Mesenchymal stem cell (in vitro differentiated cells and primary cell): ENCODE data around the gene SCAF8.
"Not testable (repeated sequence)": the region's sequence is repeated elsewhere in the genome, so short reads cannot be mapped to it uniquely, and the experiment has no call there.

Experiments
- DNase-seq: peaks from one replicate; pipeline ENCODE4 v3.0.0-alpha.2; 2013
- H2AFZ ChIP-seq: one replicate; pipeline ENCODE4 v1.6.1; 2013; ENCODE audit warnings: low read depth, mild to moderate bottlenecking, control low read depth, inconsistent platforms, low read length, moderate library complexity
- H2AK5ac ChIP-seq: 2 replicates; pipeline ENCODE4 v1.6.1; 2013; ENCODE audit warnings: low read length, moderate library complexity, mild to moderate bottlenecking, inconsistent platforms; ENCODE audit not compliant: severe bottlenecking
- H2BK120ac ChIP-seq: one replicate; pipeline ENCODE4 v1.6.1; 2013; ENCODE audit warnings: low read depth, mild to moderate bottlenecking, inconsistent platforms, low read length, moderate library complexity
- H2BK12ac ChIP-seq, 2 experiments: one replicate each; pipeline ENCODE4 v1.6.1; 2013; ENCODE audit warnings: inconsistent platforms in 2 of 2, low read length in 2 of 2, mild to moderate bottlenecking in 2 of 2, moderate library complexity in 2 of 2, control low read depth in 1 of 2
- H2BK15ac ChIP-seq: one replicate; pipeline ENCODE4 v1.6.1; 2013; ENCODE audit warnings: mild to moderate bottlenecking, low read depth, inconsistent platforms; ENCODE audit not compliant: poor library complexity, severe bottlenecking
- H2BK5ac ChIP-seq: 2 replicates; pipeline ENCODE4 v1.6.1; 2013; ENCODE audit warnings: low read depth, mild to moderate bottlenecking, low read length, control low read depth, inconsistent platforms; ENCODE audit not compliant: poor library complexity, severe bottlenecking
- H3K14ac ChIP-seq, 2 experiments: one replicate each; pipeline ENCODE4 v1.6.1; 2013; ENCODE audit warnings: inconsistent platforms in 2 of 2, low read length in 2 of 2, control low read depth in 1 of 2, mild to moderate bottlenecking in 1 of 2, moderate library complexity in 1 of 2
- H3K18ac ChIP-seq, 2 experiments: one replicate each; pipeline ENCODE4 v1.6.1; 2013; ENCODE audit warnings: inconsistent platforms in 2 of 2, low read length in 2 of 2, control low read depth in 1 of 2, low read depth in 1 of 2, mild to moderate bottlenecking in 1 of 2
- H3K23ac ChIP-seq, 2 experiments: one replicate each; pipeline ENCODE4 v1.6.1; 2013; ENCODE audit warnings: inconsistent platforms in 2 of 2, low read length in 2 of 2, mild to moderate bottlenecking in 2 of 2, moderate library complexity in 2 of 2, control low read depth in 1 of 2
- H3K27ac ChIP-seq: 2 replicates; pipeline ENCODE4 v1.5.1; 2013; ENCODE audit warnings: mild to moderate bottlenecking, moderate library complexity, low read length, control low read depth, inconsistent platforms; ENCODE audit not compliant: poor library complexity, severe bottlenecking
- H3K27me3 ChIP-seq, 2 experiments: 2 replicates each; pipeline versions ENCODE4 v1.6.1 to v1.7.0; 2013; ENCODE audit warnings: low read length in 2 of 2, mild to moderate bottlenecking in 2 of 2, moderate library complexity in 2 of 2, control low read depth in 1 of 2, inconsistent platforms in 1 of 2; ENCODE audit not compliant: control insufficient read depth in 1 of 2, insufficient read depth in 1 of 2
- H3K36me3 ChIP-seq, 2 experiments: 2 replicates each; pipeline versions ENCODE4 v1.6.1 to v1.7.0; 2013; ENCODE audit warnings: low read length in 2 of 2, control low read depth in 1 of 2, inconsistent platforms in 1 of 2, low read depth in 1 of 2, mild to moderate bottlenecking in 1 of 2; ENCODE audit not compliant: insufficient read depth in 2 of 2, control insufficient read depth in 1 of 2
- H3K4ac ChIP-seq, 2 experiments: one replicate each; pipeline ENCODE4 v1.6.1; 2013; ENCODE audit warnings: inconsistent platforms in 2 of 2, low read length in 2 of 2, mild to moderate bottlenecking in 2 of 2, moderate library complexity in 2 of 2, control low read depth in 1 of 2, low read depth in 1 of 2
- H3K4me1 ChIP-seq: 2 replicates; pipeline ENCODE4 v1.6.1; 2013; ENCODE audit warnings: low read depth, low read length, control low read depth; ENCODE audit not compliant: control insufficient read depth, insufficient read depth
- H3K4me2 ChIP-seq: 2 replicates; pipeline ENCODE4 v1.6.1; 2013; ENCODE audit warnings: low read length, mild to moderate bottlenecking, inconsistent platforms; ENCODE audit not compliant: poor library complexity, severe bottlenecking
- H3K4me3 ChIP-seq, 2 experiments: 2 replicates each; pipeline versions ENCODE4 v1.5.1 to v1.7.0; 2013; ENCODE audit warnings: low read length in 2 of 2, mild to moderate bottlenecking in 2 of 2, control low read depth in 1 of 2, low read depth in 1 of 2; ENCODE audit not compliant: insufficient read depth in 1 of 2
- H3K79me1 ChIP-seq: replicated peaks from 2 replicates; pipeline ENCODE4 v1.6.1; 2013; ENCODE audit warnings: mild to moderate bottlenecking, control low read depth, low read length, inconsistent platforms; ENCODE audit not compliant: poor library complexity, severe bottlenecking
- H3K9ac ChIP-seq: 2 replicates; pipeline ENCODE4 v1.7.0; 2013; ENCODE audit warnings: mild to moderate bottlenecking, low read length, moderate library complexity
- H3K9me3 ChIP-seq: 2 replicates; pipeline ENCODE4 v1.7.0; 2013; ENCODE audit warnings: mild to moderate bottlenecking, low read length; ENCODE audit not compliant: control insufficient read depth
- H4K8ac ChIP-seq: one replicate; pipeline ENCODE4 v1.6.1; 2013; ENCODE audit warnings: inconsistent platforms, mild to moderate bottlenecking, low read length, moderate library complexity
- H4K91ac ChIP-seq: one replicate; pipeline ENCODE4 v1.6.1; 2013; ENCODE audit warnings: mild to moderate bottlenecking, low read length, inconsistent platforms
- WGBS: methylation state at CpG from one replicate; pipeline ENCODE4 v1.1.7; 2013; ENCODE audit warnings: mixed read lengths; 5-methylcytosine and 5-hydroxymethylcytosine counted together

The SCAF8 gene

DNA sequence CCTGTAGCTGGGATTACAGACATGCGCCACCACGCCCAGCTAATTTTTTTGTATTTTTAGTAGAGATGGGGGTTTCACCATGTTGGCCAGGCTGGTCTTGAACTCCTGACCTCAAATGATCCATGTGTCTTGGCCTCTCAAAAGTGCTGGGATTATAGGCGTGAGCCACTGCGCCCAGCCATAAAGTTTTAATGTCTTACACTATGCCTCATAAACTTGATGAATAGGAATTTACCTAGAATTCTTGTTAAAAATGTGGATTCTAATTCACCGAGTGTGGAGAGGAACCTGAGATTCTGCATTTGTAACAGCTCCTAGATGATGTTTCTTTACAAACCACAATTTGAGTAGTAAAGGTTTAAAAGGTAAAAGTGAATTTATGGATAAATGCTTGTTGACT is 45.9 kb downstream of the SCAF8 start:
- WGBS = 100% methylated on average over 3 of the region's 5 CpGs
- not testable (repeated sequence) for DNase-seq, H3K4me1 ChIP-seq, H3K9ac ChIP-seq, H2BK120ac ChIP-seq, H2AK5ac ChIP-seq, H3K4ac ChIP-seq, H3K14ac ChIP-seq, H2BK5ac ChIP-seq, H3K23ac ChIP-seq, H2AFZ ChIP-seq, H4K91ac ChIP-seq, H2BK12ac ChIP-seq, H3K27me3 ChIP-seq, H4K8ac ChIP-seq, H3K9me3 ChIP-seq, H3K79me1 ChIP-seq, H3K4me2 ChIP-seq, H3K18ac ChIP-seq, H3K27ac ChIP-seq, H2BK15ac ChIP-seq, H3K4me3 ChIP-seq
- H3K36me3 ChIP-seq = peaks cover 3 to 68% of the 10 kb centered on the region in 2 experiments

DNA sequence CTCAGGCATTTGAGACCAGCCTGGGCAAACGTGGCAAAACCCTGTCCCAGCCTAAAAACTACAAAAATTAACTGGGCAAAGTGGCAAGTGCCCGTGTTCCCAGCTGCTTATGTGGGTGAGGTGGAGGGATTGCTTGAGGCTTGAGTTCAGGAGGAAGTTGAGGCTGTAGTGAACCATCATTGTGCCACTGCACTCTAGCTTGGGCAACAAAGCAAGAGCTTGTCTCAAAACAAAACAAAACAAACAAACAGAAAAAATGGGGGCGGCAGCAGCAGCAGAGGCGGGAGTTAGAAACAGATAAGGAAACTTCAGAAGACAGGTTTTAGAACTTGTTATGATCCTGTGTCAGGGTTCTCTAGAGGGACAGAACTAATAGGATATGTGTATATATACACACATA is 49.0 kb downstream of the SCAF8 start:
- 100% methylated on average over 1 of the region's 4 CpGs for WGBS
- peaks cover 17% of the 10 kb centered on the region for H3K79me1 ChIP-seq
- H4K91ac ChIP-seq = no peak overlapping the region
- H3K9me3 ChIP-seq = no peaks in the 10 kb centered on the region
- no peak overlapping the region for H3K9ac ChIP-seq
- H3K4ac ChIP-seq = no peak overlapping the region
- no peaks in the 10 kb centered on the region for H3K4me1 ChIP-seq
- H3K27me3 ChIP-seq = no peaks in the 10 kb centered on the region
- no peak overlapping the region for H2AFZ ChIP-seq
- no peak overlapping the region for H3K14ac ChIP-seq
- no peak overlapping the region for H2AK5ac ChIP-seq
- H3K27ac ChIP-seq = no peak overlapping the region
- H3K4me2 ChIP-seq = no peak overlapping the region
- H2BK120ac ChIP-seq = no peak overlapping the region
- H3K23ac ChIP-seq = no peak overlapping the region
- no peak overlapping the region for H2BK5ac ChIP-seq
- no peak overlapping the region for H2BK15ac ChIP-seq
- H4K8ac ChIP-seq = no peak overlapping the region
- DNase-seq = no peak
- H3K36me3 ChIP-seq = peaks cover 3 to 58% of the 10 kb centered on the region in 2 experiments
- no peak overlapping the region for H3K18ac ChIP-seq
- no peak overlapping the region for H3K4me3 ChIP-seq
- no peak overlapping the region for H2BK12ac ChIP-seq

DNA sequence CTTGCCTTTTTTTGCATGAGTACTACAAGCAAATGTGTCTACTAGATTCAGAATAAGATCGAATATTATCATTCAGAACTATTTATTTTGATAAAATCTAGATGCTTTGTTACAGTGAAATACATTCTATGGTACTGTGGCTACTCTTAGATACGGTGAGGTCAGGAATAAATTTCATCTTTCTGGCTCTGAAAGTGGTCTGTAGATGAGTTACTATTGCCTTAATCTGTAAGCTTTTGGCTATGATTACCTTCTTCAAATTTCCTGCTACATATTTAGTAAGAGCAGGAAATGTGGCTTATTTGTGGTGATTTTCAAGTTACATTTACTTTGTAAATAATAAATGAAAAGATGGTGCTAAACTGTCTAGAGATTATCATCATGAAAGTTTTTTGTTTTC is 50.0 kb downstream of the SCAF8 start:
- H2AK5ac ChIP-seq = no peak overlapping the region
- H3K27me3 ChIP-seq = no peaks in the 10 kb centered on the region
- peaks cover 3 to 57% of the 10 kb centered on the region in 2 experiments for H3K36me3 ChIP-seq
- H2AFZ ChIP-seq = no peak overlapping the region
- no peak overlapping the region for H4K8ac ChIP-seq
- H3K23ac ChIP-seq = no peak overlapping the region
- no peak overlapping the region for H3K9ac ChIP-seq
- H3K14ac ChIP-seq = no peak overlapping the region
- no peaks in the 10 kb centered on the region for H3K4me1 ChIP-seq
- DNase-seq = no peak
- H3K9me3 ChIP-seq = no peaks in the 10 kb centered on the region
- WGBS = 100% methylated on average over 1 of the region's 2 CpGs
- peaks cover 19% of the 10 kb centered on the region for H3K79me1 ChIP-seq
- H4K91ac ChIP-seq = no peak overlapping the region
- H3K4me2 ChIP-seq = no peak overlapping the region
- no peak overlapping the region for H3K18ac ChIP-seq
- no peak overlapping the region for H2BK120ac ChIP-seq
- H2BK12ac ChIP-seq = no peak overlapping the region
- no peak overlapping the region for H3K4ac ChIP-seq
- H3K27ac ChIP-seq = no peak overlapping the region
- no peak overlapping the region for H2BK15ac ChIP-seq
- H3K4me3 ChIP-seq = no peak overlapping the region
- H2BK5ac ChIP-seq = no peak overlapping the region

DNA sequence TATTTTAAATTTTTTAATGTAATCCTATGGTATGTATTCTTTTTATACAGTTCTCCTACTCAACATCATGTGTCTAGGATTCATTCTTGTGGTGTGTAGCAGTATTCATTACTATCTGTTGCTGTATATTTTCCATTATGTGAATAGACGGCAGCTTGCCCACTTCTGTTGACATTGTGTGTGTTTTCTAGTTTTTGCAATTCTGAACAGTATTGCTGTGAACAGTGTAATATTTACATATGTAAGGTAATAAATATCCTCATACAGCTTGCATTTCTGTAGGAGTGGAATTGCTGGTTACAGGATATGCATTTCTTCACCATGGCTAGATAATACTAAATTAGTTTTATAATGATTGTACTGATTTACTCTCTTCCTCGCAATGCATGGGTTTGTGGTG is 51.9 kb downstream of the SCAF8 start:
- H2AK5ac ChIP-seq = no peak overlapping the region
- WGBS = no CpG with 5 or more reads among the region's 2 CpGs

More for the DNA sequence above, 51.9 kb downstream of the SCAF8 start:
- H3K27ac ChIP-seq = no peak overlapping the region
- H3K79me1 ChIP-seq = peaks cover 20% of the 10 kb centered on the region
- peaks cover 3 to 57% of the 10 kb centered on the region in 2 experiments for H3K36me3 ChIP-seq
- no peak overlapping the region for H2BK5ac ChIP-seq
- H3K4me3 ChIP-seq = no peak overlapping the region
- no peak overlapping the region for H4K91ac ChIP-seq
- no peak overlapping the region for H3K23ac ChIP-seq
- H2BK120ac ChIP-seq = no peak overlapping the region
- H2BK15ac ChIP-seq = no peak overlapping the region
- no peak overlapping the region for H3K4ac ChIP-seq
- H3K4me2 ChIP-seq = no peak overlapping the region
- no peaks in the 10 kb centered on the region for H3K4me1 ChIP-seq
- H3K9ac ChIP-seq = no peak overlapping the region
- no peaks in the 10 kb centered on the region for H3K9me3 ChIP-seq
- DNase-seq = no peak
- H3K14ac ChIP-seq = no peak overlapping the region
- H3K27me3 ChIP-seq = no peaks in the 10 kb centered on the region
- H3K18ac ChIP-seq = no peak overlapping the region
- H2BK12ac ChIP-seq = no peak overlapping the region
- H4K8ac ChIP-seq = no peak overlapping the region
- no peak overlapping the region for H2AFZ ChIP-seq
